ENCODE results near the gene ROBO2. TPM values are rescaled to one million over a fixed set of nuclear protein-coding genes. Genes with fewer than 3 reads are reported as not detected.

Gene ROBO2
- total RNA-seq, 1 experiment from 2014 or later, result 0.16 TPM

GRCh38 chr3:77059354-77059753 lies 19.5 kb downstream of the ROBO2 start:
- no peaks in the 10 kb centered on the region for H3K27me3 ChIP-seq (replicated peaks; ENCODE audit: control insufficient read depth, insufficient read depth, low read length)
- Mint-ChIP-seq H3K36me3 (ENCODE audit: insufficient read depth, unreplicated experiment) (no peaks in the 10 kb centered on the region), H3K27ac (ENCODE audit: unreplicated experiment) (no peak overlapping the region), H3K27me3 (ENCODE audit: insufficient read depth, unreplicated experiment) (no peaks in the 10 kb centered on the region), H3K4me1 (ENCODE audit: low read depth, unreplicated experiment) (no peaks in the 10 kb centered on the region), H3K4me3 (ENCODE audit: unreplicated experiment) (no peak overlapping the region), H3K9me3 (ENCODE audit: unreplicated experiment) (no peaks in the 10 kb centered on the region)
- BruUV-seq (replicated peaks), result no TSS peak
- H3K4me1 ChIP-seq, result no peaks in the 10 kb centered on the region
- no peak for DNase-seq
- CTCF ChIA-PET, result no interaction called here
- H3K9me3 ChIP-seq, result no peaks in the 10 kb centered on the region
- intact Hi-C loops (cut with micrococcal nuclease; ENCODE audit: unreplicated experiment), result no loop called here
- H3K36me3 ChIP-seq (ENCODE audit: control insufficient read depth, insufficient read depth, low read length), result no peaks in the 10 kb centered on the region
- TF ChIP-seq CTCF (IDR thresholded peaks at IDR 0.05; ENCODE audit: insufficient read depth in 1 of 2, low read depth in 1 of 2, low read length in 1 of 2, severe bottlenecking in 1 of 2, unreplicated experiment in 1 of 2), result no peak
- POLR2A ChIA-PET, result no interaction called here
- no peak overlapping the region for H3K4me3 ChIP-seq (ENCODE audit: low read depth, low read length)

DNA sequence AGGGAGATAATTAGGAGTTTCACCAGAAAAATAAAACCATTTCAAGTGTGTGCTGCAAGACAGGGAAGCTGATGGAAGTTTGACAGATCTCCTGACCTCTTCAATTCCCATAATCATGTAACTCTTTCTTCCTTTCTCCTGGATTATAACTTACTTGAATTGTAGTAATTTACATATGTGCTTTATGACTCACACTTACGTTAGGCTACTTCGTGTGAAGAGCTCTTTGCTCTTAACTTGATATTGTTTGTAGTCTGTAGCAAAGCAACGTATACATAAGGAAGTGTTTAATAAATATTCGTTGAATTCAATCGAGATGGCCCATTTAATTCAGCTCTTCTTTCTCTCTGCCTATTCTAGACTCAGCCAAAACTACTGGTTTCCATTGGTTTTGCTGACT lies 23.5 kb downstream of the ROBO2 start:
- CTCF ChIA-PET, result no interaction called here
- H3K4me1 ChIP-seq, result no peaks in the 10 kb centered on the region
- no peaks in the 10 kb centered on the region for H3K27me3 ChIP-seq (replicated peaks; ENCODE audit: control insufficient read depth, insufficient read depth, low read length)
- intact Hi-C loops (cut with micrococcal nuclease; ENCODE audit: unreplicated experiment), result no loop called here
- Mint-ChIP-seq H3K27ac (ENCODE audit: unreplicated experiment) (no peak overlapping the region), H3K27me3 (ENCODE audit: insufficient read depth, unreplicated experiment) (no peaks in the 10 kb centered on the region), H3K4me1 (ENCODE audit: low read depth, unreplicated experiment) (no peaks in the 10 kb centered on the region), H3K4me3 (ENCODE audit: unreplicated experiment) (no peak overlapping the region), H3K36me3 (ENCODE audit: insufficient read depth, unreplicated experiment) (no peaks in the 10 kb centered on the region), H3K9me3 (ENCODE audit: unreplicated experiment) (no peaks in the 10 kb centered on the region)
- BruUV-seq (replicated peaks), result no TSS peak
- POLR2A ChIA-PET, result no interaction called here
- TF ChIP-seq CTCF (IDR thresholded peaks at IDR 0.05; ENCODE audit: insufficient read depth in 1 of 2, low read depth in 1 of 2, low read length in 1 of 2, severe bottlenecking in 1 of 2, unreplicated experiment in 1 of 2), result no peak
- no peaks in the 10 kb centered on the region for H3K9me3 ChIP-seq
- no peak for DNase-seq
- H3K36me3 ChIP-seq (ENCODE audit: control insufficient read depth, insufficient read depth, low read length), result no peaks in the 10 kb centered on the region
- no peak overlapping the region for H3K4me3 ChIP-seq (ENCODE audit: low read depth, low read length)

DNA sequence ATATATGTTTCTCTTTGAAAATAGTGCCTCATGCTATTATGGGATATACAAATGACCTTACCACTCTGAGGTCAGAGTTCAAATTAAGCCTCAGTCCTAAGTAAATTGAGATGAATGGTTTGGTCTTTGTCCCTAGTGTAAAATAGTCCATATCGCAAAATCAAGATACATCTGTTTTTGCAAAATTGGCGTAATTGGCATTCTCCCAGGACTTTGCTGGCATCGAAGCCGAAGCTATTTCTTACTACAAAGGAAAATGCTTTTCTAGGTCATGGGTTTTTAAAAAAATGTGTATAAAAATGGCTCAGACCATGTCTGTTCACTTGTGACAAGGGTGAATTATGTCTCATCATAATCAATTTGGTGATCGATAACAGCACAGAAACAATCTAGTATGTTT lies 25.9 kb downstream of the ROBO2 start:
- Histone ChIP-seq H3K27me3 (replicated peaks; ENCODE audit: control insufficient read depth, insufficient read depth, low read length) (no peaks in the 10 kb centered on the region), H3K4me3 (ENCODE audit: low read depth, low read length) (no peak overlapping the region), H3K36me3 (ENCODE audit: control insufficient read depth, insufficient read depth, low read length) (no peaks in the 10 kb centered on the region), H3K4me1 (no peaks in the 10 kb centered on the region), H3K9me3 (no peaks in the 10 kb centered on the region)
- H3K27me3 Mint-ChIP-seq (ENCODE audit: insufficient read depth, unreplicated experiment), result peaks cover 5% of the 10 kb centered on the region
- H3K9me3 Mint-ChIP-seq (ENCODE audit: unreplicated experiment), result no peaks in the 10 kb centered on the region
- no TSS peak for BruUV-seq (replicated peaks)
- intact Hi-C loops (cut with micrococcal nuclease; ENCODE audit: unreplicated experiment), result no loop called here
- no peak for DNase-seq
- H3K4me3 Mint-ChIP-seq (ENCODE audit: unreplicated experiment), result no peak overlapping the region
- no peaks in the 10 kb centered on the region for H3K36me3 Mint-ChIP-seq (ENCODE audit: insufficient read depth, unreplicated experiment)
- ChIA-PET POLR2A (no interaction called here), CTCF (no interaction called here)
- TF ChIP-seq CTCF (IDR thresholded peaks at IDR 0.05; ENCODE audit: insufficient read depth in 1 of 2, low read depth in 1 of 2, low read length in 1 of 2, severe bottlenecking in 1 of 2, unreplicated experiment in 1 of 2), result no peak
- H3K27ac Mint-ChIP-seq (ENCODE audit: unreplicated experiment), result no peak overlapping the region
- no peaks in the 10 kb centered on the region for H3K4me1 Mint-ChIP-seq (ENCODE audit: low read depth, unreplicated experiment)

Data from Caco-2 (cell line).